HEK293 (cell line): ENCODE results near the gene NLGN1.

Experiments used
- CTCF ChIP-seq: fragments of 450-650 bp; formaldehyde crosslinking; IDR thresholded peaks from 2 replicates; pipeline ENCODE4 v1.5.1; 2016; ENCODE audit warnings: missing biosample characterization, missing genetic modification characterization
- GLI2 ChIP-seq: fragments of 450-650 bp; formaldehyde crosslinking; IDR thresholded peaks from 2 replicates; pipeline ENCODE4; 2017; ENCODE audit warnings: missing biosample characterization, missing genetic modification characterization, low read depth, borderline replicate concordance
- PATZ1 ChIP-seq: fragments of 450-650 bp; formaldehyde crosslinking; IDR thresholded peaks from 2 replicates; pipeline ENCODE4 v1.5.1; 2016; ENCODE audit warnings: missing biosample characterization, missing genetic modification characterization
- REST ChIP-seq: fragments of 450-650 bp; formaldehyde crosslinking; IDR thresholded peaks from 2 replicates; pipeline ENCODE4 v1.5.1; 2016; ENCODE audit warnings: missing biosample characterization, missing genetic modification characterization
- TCF7L2 ChIP-seq: IDR thresholded peaks from 2 replicates; pipeline ENCODE4 v1.6.1; 2011; ENCODE audit warnings: low read depth, mild to moderate bottlenecking, inconsistent platforms, low read length, moderate library complexity, borderline replicate concordance
- YY1 ChIP-seq: fragments of 450-650 bp; formaldehyde crosslinking; IDR thresholded peaks from 2 replicates; pipeline ENCODE4 v1.5.1; 2018; ENCODE audit warnings: missing biosample characterization, missing genetic modification characterization
- ZEB2 ChIP-seq: fragments of 450-650 bp; formaldehyde crosslinking; IDR thresholded peaks from 2 replicates; pipeline ENCODE4 v1.5.1; 2016; ENCODE audit warnings: missing biosample characterization, missing genetic modification characterization
- ZNF354C ChIP-seq: fragments of 450-650 bp; formaldehyde crosslinking; IDR thresholded peaks from 2 replicates; pipeline ENCODE4 v1.5.1; 2016; ENCODE audit warnings: missing biosample characterization, missing genetic modification characterization, low read depth, borderline replicate concordance
- ZNF510 ChIP-seq: fragments of 450-650 bp; formaldehyde crosslinking; IDR thresholded peaks from 2 replicates; pipeline ENCODE4 v1.5.1; 2018; ENCODE audit warnings: mild to moderate bottlenecking, missing genetic modification characterization, missing biosample characterization; ENCODE audit not compliant: insufficient replicate concordance

GRCh38 chr3:173411375-173411973, 13.9 kb downstream of the NLGN1 start:
- TF ChIP-seq ZEB2 (tag by site-specific recombination) = no peak
- no peak for TF ChIP-seq PATZ1 (tag by site-specific recombination)
- TF ChIP-seq YY1 = no peak
- TF ChIP-seq ZNF354C (tag by site-specific recombination) = no peak
- no peak for TF ChIP-seq CTCF (tag by site-specific recombination)
- TF ChIP-seq TCF7L2 = no peak
- no peak for TF ChIP-seq GLI2 (tag by site-specific recombination)
- no peak for TF ChIP-seq ZNF510 (tag by site-specific recombination)
- no peak for TF ChIP-seq REST (tag by site-specific recombination)
